Colonic mucosa (tissue), 4 donors: ENCODE measurements around the gene LYPD6B. TPM values are rescaled to one million over a fixed set of nuclear protein-coding genes. Genes with fewer than 3 reads are reported as not detected.
A peak's percentile ranks its signal among the peaks of the same experiment; 100 is the strongest.

Experiments
- DNase-seq: peaks from one replicate; pipeline ENCODE4 v3.0.0-alpha.2; 2020
- H3K27ac ChIP-seq: fragments of 200-600 bp; one replicate; pipeline ENCODE4 v1.8.0; 2021
- H3K27me3 ChIP-seq: fragments of 200-600 bp; one replicate; pipeline ENCODE4 v1.8.0; 2021
- H3K36me3 ChIP-seq: fragments of 200-600 bp; one replicate; pipeline ENCODE4 v1.8.0; 2021
- H3K4me1 ChIP-seq: fragments of 200-600 bp; one replicate; pipeline ENCODE4 v1.8.0; 2021; ENCODE audit warnings: mild to moderate bottlenecking
- H3K4me3 ChIP-seq: fragments of 200-600 bp; one replicate; pipeline ENCODE4 v1.8.0; 2021
- H3K9ac ChIP-seq, 2 donors: one replicate each; pipeline ENCODE4 v1.7.0; 2013; ENCODE audit warnings: control low read depth in 2 of 2, low read depth in 2 of 2, low read length in 2 of 2
- H3K9me3 ChIP-seq: fragments of 200-600 bp; one replicate; pipeline ENCODE4 v1.8.0; 2021
- CTCF ChIP-seq: fragments of 200-600 bp; IDR thresholded peaks from one replicate; pipeline ENCODE4 v1.8.0; 2022; ENCODE audit warnings: antibody characterized with exemption, mild to moderate bottlenecking
- intact Hi-C: fragments of 100-400 bp; cut with DNase I; formaldehyde crosslinking; loops from one replicate; pipeline ENCODE4 v1.14.1; 2022
- total RNA-seq, 2 donors: library from RNA; stranded (reverse); fragmentation: NEBNext Ultra II Directional in 1 of 2; extraction: Animal tissue kit (Norgen Biotek cat#: 25700) in 1 of 2; gene quantifications; one replicate each; pipeline ENCODE4 v1.2.1, GENCODE V29; 2021
- donor health status: healthy.
- donor health status: DM: no; HTN: no; CAD: no.
- donor health status: DM: no; HTN: no; CAD: no.

The LYPD6B gene
- total RNA-seq, 2 donors from 2014 or later, result 2.6 to 3.4 TPM

- Histone ChIP-seq H3K9me3 (no peaks in the 10 kb centered on the region), H3K27ac (no peak overlapping the region), H3K4me3 (no peak overlapping the region), H3K27me3 (no peaks in the 10 kb centered on the region), H3K9ac (no peak overlapping the region), H3K36me3 (no peaks in the 10 kb centered on the region), H3K4me1 (no peaks in the 10 kb centered on the region)
- no peak for TF ChIP-seq CTCF
- intact Hi-C loops, result no loop called here
- DNase-seq, result no peak
Measured at GRCh38 chr2:149132339-149132738, 93.8 kb downstream of the LYPD6B start.

DNA sequence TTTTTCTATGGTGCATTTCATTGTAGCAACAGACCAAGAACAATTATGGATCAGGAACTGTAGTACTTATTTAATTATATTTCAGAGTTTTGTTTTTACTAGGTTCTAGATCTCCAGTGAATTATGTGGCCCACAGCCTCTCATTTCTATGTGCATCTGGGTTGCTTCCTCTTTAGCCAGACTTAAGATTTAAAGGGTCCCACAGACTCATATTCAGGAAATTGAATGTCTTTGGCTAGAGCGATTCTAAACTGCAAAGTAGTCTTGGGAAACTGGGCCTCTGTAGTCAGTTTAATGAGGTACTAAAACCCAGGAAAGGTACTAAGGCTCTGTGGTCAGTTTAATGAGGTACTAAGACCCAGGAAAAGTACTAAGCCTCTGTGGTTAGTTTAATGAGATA is 94.4 kb downstream of the LYPD6B start:
- H3K27ac ChIP-seq, result no peak overlapping the region
- H3K36me3 ChIP-seq, result no peaks in the 10 kb centered on the region
- DNase-seq, result no peak
- intact Hi-C loops, result no loop called here
- TF ChIP-seq CTCF, result no peak
- no peak overlapping the region for H3K4me3 ChIP-seq
- H3K9ac ChIP-seq, result no peak overlapping the region
- H3K27me3 ChIP-seq, result no peaks in the 10 kb centered on the region
- no peaks in the 10 kb centered on the region for H3K4me1 ChIP-seq
- no peaks in the 10 kb centered on the region for H3K9me3 ChIP-seq

- Histone ChIP-seq H3K27ac (no peak overlapping the region), H3K9ac (no peak overlapping the region), H3K4me1 (no peaks in the 10 kb centered on the region), H3K9me3 (no peaks in the 10 kb centered on the region), H3K36me3 (no peaks in the 10 kb centered on the region), H3K4me3 (no peak overlapping the region), H3K27me3 (no peaks in the 10 kb centered on the region)
- intact Hi-C loops, result no loop called here
- DNase-seq, result no peak
- no peak for TF ChIP-seq CTCF
Measured at GRCh38 chr2:149134335-149134923, 95.9 kb downstream of the LYPD6B start.

DNA sequence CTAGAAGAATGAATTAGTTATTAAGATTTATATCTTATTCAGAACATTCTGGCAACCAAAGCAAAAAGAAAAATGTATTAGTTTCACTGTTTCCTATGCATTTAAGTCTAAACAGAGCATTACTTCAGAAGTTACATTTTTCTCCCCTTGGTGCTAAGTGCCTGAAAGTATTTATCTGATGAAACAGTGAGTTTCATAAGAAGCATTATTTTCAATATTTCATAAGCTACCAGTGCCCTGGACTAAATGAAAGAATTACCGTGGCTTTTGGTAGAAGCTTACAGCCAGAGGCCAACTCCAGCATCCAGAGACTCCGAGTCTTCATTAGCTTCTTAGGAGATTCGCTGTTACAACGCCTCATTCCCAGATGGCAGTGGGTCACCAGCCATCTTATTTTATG is 97.6 kb downstream of the LYPD6B start:
- intact Hi-C loops, result no loop called here
- H3K4me3 ChIP-seq, result no peak overlapping the region
- H3K27ac ChIP-seq, result no peak overlapping the region

DNA sequence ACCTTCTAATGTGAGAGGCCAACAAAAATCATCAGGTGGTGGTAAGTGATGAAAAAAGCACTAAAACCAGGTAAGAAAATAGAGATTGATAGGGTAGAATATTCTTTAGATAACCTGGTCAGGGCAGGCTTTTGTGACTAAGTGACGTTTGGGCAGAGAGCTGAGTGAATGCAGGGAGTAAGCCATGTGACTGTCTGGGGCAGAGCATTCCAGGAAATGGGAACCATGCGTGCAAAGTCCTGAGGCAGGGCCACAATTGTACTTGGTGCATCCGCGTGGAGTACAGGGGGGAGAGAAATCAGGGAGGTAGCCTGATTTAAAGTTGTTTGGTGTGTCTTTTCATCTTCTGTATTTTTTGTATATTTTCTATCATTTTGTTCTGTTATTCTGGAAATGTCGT is 102.5 kb downstream of the LYPD6B start:
- Histone ChIP-seq H3K27ac (no peak overlapping the region), H3K4me3 (no peak overlapping the region), H3K4me1 (no peaks in the 10 kb centered on the region), H3K9me3 (no peaks in the 10 kb centered on the region), H3K9ac (no peak overlapping the region), H3K36me3 (no peaks in the 10 kb centered on the region), H3K27me3 (no peaks in the 10 kb centered on the region)
- no peak for TF ChIP-seq CTCF
- intact Hi-C loops, result no loop called here
- DNase-seq, result peak; percentile 66

More for the DNA sequence above, 97.6 kb downstream of the LYPD6B start:
- TF ChIP-seq CTCF, result no peak
- H3K27me3 ChIP-seq, result no peaks in the 10 kb centered on the region
- H3K9ac ChIP-seq, result no peak overlapping the region
- no peaks in the 10 kb centered on the region for H3K36me3 ChIP-seq
- DNase-seq, result no peak
- H3K4me1 ChIP-seq, result no peaks in the 10 kb centered on the region
- no peaks in the 10 kb centered on the region for H3K9me3 ChIP-seq
